ENCODE data around the gene EXOC4.

EXOC4 gene

DNA sequence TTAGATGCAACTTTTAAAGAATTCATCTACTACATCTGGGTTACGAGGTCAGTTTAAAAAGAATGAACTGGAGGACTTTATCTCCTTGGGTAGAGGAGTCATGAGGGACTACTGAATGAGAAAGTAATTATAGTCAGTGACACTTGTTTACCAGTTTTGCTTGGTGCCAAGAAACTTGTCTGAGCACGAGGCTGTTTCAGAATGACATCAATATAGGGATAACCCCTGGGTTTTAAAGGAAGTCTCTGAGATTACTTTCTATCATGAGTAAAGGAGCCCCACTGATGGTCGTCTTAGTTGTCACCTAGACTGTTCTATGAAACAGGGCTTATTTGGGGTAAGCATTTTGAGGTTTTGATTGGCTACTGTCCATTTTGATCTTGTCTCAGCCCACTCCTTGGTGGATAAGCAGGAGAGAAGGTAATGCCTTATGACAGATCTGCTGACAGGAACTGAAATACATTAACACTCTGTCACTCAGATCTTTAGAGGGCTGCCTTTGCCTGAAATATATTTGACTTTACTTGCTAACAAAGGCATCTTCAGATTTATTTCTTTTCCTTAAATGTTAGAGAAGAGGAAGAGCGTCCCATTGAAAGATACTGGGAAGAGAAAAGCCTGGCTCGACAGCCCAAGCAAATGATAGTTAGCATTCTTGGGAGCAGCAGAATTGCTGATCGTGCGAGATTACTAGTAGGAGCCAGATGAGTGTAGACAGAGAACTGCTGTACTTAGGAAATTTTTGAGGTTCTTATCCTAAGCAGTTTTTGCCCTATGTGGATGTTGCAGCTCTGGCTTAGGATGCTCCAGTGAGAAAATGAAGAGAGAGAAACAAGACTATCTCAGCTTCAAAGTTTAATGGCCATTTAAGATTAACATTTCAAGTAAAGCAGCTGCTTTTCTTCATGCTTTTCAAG, 575.1 kb downstream of the EXOC4 start:
- DNase-seq (ENCODE audit: low spot score), result no peak

DNA sequence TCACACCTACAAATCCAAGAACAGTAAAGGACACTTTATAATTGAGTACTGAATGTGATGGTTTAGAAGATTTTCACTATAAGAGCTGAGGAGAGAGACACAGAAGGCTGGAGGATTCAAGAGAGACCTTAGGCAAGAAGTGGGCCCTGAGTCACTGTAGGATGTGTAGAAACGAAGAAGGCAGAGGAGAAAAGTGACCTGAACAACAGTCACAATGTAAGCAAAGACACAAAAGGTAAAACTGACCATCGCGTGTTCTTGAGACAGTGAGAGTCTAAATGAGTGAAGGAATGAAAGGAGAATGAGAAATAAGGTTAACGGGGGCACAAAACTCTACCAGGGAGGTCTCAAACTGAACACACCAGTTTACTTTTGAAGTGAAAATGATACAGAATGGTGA, 576.0 kb downstream of the EXOC4 start:
- no peak for DNase-seq (ENCODE audit: low spot score)

DNA sequence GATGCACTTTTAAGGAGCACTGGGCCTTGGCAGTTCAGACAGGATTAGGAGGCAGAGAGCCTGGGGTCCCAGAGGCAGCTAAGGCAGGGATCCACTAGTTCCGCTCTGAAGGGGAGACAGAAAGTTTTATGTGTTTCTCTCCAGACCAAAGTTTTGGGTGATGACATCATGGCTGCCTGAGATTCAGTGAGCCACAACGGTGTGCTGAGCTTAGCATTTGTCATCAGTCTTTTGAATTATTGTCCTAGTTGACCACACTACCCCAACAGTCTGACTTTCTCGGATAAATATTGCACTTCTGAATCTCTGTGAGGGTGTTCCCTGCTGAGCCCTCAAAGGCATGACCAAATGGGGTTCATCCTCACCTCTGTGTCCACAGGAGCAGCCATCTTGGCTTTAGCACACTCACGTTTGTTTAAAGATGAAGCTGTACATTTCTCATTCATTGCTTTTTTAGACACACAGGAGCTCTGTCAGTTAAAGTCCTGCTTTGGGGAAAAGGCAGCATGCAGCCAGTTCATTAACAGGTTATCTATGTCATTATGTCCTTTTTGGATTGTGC, 576.5 kb downstream of the EXOC4 start:
- DNase-seq (ENCODE audit: low spot score), result no peak

DNA sequence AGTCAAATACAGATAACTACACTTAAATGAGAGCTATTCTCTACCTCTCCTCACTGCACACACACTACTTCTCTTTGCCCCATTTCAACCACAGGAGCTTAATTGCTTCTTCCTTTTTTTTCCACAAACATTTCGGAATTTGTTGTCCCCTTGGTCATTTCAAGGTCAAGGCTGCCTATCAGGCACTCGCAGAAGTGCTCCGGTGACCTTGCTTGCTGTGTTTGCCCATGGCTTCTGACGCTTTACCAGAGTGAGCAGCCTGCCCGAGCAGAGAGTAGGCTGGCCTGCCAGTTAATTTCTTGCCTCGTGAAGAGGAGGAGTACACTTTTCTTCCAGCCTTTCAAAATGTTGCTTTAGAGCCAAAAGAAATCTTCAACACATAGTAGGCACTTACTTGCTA, 577.2 kb downstream of the EXOC4 start:
- no peak for DNase-seq (ENCODE audit: low spot score)

DNA sequence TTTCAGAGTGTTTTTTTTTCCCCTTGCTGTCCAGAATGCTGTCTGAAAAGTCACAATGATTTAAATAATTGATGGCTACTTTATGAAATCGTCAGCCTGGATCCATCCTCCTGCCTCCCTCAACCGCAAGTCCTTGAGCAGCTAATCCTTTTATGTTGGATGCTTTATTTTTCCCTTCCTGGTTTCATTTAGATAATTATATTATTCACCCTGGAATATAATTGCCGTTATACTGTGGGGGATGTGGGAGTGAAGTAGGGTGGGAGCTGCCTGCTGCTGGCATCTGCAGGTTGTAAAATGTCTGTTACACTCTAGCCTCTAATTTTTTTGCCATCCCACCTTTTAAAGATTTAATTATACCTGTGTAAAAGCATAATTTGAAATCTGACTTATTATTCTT, 583.8 kb downstream of the EXOC4 start:
- DNase-seq (ENCODE audit: low spot score), result no peak

DNA sequence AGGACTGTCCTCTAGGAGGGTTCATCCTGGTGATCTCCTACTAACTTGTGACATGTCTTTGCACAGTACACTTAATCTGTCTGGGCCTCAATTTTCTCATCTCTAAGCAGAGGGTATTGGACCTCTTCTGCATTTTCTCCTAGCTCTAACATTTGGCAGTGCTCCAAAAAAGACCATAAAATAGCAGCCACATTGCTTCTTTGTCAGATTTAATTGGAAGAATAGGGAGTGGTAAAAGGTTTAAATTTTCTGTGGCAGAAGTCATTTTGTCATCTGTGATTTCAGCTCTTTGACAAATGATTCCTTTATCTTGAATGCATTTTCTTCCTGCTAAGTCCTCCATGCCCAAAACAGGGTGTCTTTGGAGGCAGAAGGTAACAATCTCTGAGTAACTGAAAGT, 584.3 kb downstream of the EXOC4 start:
- DNase-seq (ENCODE audit: low spot score), result no peak

DNA sequence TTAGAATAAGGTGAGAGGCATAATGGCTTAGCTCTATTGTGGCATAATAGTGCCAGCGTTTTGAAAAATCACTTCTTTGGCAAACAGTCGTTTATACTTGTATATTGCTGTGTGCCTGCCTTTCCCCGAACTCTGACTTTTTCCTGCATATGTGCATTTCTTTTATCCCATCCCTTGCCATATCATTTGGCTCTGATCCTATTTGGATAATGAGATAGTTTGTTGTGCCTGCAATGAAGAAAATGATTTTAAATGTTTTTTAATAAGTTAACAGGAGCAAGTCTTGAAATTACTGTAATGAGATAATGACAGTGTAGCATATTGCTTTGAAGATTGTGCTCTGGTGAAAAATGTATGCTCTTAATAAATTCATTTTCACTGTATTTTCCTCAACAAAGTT, 586.2 kb downstream of the EXOC4 start:
- no peak for DNase-seq (ENCODE audit: low spot score)

DNA sequence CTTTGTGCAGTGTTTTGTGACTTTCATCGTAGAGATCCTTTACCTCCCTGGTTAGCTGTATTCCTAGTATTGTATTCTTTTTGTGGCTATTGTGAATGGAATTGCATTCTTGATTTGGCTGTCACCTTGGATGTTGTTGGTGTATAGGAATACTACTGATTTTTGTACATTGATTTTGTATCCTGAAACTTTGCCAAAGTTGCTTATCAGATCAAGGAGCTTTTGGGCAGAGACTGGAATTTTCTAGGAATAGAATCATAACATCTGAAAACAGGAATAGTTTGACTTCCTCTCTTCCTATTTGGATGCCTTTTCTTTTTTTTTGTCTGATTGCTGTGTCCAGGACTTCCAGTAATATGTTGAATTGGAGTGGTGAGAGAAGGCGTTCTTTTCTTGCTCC, 590.5 kb downstream of the EXOC4 start:
- no peak for DNase-seq (ENCODE audit: low spot score)

DNA sequence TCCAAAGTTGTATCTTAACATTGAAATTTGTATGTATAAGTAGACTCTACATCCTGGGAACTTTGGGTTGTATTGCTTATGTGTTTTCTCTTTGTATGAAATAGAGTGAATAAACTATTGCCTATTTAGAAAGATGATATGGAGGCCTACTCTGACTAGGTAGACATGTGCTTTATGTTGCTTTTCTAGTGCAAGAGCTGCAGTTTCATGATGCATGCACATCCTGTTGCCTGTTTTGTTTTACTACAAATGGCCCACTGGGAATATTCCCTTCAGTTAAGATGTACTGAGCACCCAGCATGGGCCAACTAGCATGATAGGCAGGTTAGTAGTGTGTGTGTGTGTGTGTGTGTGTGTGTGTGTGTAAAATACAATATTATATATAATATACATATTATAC, 592.1 kb downstream of the EXOC4 start:
- no peak for DNase-seq (ENCODE audit: low spot score)

DNA sequence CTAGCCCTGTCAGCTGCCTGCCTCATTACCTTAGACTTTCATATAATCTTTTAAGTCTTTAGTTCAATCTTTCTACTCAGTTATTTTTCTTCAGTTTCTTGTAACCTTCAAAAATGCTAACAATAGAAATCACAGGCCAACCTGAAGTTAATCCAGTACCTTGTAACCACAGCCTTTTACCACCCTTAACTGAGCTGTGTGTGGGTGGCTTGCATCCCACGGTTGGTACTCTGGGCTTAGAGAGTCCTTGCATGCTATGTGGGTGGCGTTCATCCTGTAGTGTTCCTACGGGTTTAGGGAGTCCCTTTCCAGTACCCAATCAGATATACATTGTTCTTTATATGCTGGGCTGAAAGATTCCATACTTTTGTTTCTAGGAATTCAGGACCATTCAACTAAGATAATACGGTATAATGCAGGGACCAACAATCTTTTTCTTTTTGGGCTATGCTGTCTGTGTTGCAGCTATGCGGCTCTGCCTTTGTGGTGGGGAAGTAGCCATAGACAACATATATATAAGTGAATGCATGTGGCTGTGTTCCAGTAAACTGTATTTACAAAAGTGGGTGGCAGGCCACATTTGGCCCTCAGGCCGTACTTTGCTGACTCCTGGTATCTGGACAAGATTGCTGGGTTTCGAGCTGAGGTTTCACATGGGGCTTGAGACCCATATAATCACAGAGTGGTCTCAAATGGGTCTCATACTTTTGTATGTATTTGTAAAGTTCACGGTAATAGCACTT, 593.5 kb downstream of the EXOC4 start:
- DNase-seq (ENCODE audit: low spot score), result no peak

DNA sequence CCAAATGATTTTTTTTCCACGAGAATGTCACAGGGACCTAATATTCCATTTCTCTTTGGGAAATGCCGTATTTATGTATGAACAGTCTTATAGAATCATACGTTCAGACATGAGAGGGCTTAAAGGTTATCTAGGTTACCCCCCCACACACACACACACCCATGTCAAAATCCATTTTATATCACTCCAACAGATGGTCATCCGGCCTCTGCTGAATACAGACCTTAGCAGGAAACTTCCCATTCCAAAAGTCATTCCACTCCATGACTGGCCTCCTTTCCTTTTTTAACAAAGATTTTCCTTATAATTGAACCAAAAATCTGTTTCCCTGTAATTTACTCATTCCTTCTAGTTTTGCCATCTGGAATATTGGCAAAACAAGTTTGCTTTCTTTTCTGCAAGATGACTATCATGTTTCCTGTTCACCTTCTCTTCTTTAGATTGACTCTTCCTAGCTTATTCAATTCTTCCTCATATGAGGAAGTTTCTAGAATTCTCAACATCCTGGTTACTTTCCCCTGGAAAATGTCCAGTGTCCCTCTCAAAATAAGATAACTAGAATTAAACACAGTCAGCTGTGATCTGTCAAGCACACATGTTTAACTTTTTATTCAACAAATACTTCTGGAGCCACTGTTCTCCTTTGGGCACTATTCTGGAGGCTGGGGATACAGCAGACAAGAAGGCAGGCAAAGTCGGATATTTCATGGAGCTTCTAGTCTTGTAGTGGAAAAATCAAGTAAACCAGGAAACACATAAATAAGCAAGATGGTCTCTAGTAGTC, 597.8 kb downstream of the EXOC4 start:
- no peak for DNase-seq (ENCODE audit: low spot score)

DNA sequence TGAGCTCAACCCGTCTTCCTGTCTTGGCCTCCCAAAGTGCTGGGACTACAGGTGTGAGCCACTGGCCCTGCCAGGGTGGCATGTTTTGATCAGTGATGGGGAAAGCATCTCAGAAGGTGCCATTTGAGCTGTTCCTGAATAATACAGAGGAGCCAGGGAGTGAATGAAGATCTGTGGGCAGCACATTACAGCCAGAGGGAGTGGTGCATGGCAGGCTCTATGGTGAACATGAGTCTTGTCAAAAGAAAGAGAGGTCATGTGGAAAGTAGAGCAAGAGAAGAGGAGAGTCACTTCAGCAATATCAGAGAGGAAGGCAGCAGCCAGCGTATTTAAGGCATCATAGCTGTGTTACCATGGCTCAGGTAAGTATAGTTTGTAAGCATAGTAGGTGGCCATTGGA, 598.5 kb downstream of the EXOC4 start:
- no peak for DNase-seq (ENCODE audit: low spot score)

DNA sequence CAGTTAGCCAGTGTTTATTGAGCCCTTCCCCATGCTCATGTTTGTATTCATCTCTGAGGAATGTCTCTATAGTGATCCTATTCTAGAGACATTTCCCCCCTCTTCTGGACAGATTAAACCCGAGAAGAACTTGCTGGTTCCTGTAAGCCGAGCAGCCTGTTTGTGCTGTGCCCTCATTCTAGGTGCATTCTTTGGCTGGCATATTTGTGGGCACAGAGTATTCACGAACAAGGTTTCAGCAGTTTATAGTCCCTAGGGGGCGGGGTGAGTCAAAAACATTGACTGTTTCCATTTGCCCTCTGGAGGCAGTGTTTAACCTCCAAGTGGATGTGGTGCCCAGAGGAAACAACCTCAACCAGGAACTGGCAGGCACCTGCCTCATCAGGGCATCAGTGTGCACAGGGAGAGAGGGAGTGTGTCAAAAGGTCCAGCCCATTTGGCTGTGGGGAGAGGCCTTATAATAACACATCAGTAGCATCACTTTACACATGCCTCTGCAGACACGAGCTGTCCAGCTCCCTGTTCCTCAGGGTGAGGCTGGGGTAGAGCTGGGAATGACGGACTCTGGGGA, 600.9 kb downstream of the EXOC4 start:
- DNase-seq (ENCODE audit: low spot score), result peak; percentile 9

DNA sequence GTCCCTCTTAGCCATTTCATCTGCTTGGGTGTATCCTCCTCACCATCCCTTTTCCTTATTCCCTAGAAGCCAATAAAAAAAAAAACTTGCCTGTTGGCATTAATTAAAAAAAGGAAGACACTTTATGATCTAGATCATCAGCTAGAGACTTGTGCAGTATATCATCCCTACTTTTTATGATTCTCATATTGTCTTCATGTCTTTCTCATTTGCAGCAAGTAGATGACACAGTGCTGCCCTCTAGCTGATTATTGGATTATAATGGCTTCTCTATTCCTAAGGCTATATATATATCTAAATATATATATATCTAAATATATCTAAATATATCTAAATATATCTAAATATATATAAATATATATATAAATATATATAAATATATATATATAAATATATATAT, 601.9 kb downstream of the EXOC4 start:
- DNase-seq (ENCODE audit: low spot score), result peak; percentile 67

DNA sequence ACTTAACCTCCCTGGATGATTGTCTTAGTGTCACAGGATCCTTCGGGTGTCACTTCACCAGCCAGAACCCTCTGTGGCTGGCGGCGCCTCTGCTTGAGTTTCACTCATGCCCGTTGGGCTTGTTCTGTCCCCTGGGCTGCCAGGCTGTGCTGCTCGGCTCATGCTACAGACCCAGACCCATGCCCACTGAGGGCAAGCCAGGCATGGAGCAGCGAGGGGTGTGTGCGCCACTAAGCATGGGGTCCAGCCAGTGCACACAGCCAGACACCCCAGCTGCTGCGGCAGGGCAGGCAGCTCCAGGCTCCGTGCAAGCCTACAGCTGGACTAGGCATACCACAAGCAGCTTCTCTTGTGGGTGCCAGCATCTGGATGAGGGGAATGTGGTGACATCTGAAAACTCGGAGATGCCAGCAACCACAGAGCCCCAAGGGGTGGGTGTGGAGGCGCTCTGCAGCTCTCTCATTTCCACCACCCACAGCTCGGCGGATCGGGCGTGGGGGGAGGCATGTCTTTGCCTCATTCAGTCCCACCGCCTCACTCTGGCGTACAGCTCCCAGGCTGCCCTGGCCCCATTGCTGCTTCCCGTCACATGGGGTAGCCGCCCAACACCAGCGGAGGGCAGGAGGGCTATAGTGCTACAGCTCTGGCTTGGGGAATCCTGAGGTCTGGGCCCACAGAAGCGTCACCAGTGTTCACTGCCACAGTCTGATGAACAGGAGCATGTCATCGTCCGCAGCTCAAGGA, 604.7 kb downstream of the EXOC4 start:
- DNase-seq (ENCODE audit: low spot score), result no peak

DNA sequence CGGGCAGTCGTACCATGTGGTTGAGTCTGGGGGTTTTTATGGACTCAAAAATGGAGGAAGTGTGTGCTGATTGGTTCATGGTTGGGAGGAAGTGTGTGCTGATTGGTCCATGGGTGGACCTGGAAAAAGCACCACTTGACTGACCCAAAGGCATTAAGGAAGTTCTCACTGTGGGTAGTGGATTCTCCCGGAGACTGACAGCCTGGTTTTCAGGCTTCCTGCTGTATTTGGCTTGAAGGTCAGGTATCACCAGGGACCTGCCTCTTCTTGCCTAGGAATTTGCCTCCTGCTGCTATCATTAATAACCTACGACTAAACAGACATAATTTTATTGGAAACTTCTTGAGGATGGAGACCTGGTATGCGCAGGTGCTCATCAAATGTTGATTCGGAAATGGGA, 605.4 kb downstream of the EXOC4 start:
- DNase-seq (ENCODE audit: low spot score), result no peak

DNA sequence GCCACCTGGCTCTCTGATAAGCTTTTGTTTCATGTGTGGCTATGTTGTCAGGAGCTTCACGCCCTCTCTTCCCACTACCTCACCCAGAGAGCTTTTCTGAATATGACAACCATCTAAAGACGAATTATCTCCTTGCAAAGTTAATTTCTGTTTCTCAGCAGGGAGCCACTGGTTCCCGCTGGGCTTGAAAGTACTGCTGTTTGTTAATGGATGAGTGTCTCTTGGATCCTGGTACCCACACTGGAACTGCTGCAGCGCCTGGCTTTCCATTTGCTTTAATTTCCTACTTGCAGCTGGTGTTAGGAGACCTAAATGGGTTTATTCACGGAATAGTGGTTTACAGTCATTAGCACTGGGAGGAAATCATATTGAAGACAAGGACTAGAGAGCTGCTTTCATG, 606.4 kb downstream of the EXOC4 start:
- peak; percentile 60 for DNase-seq (ENCODE audit: low spot score)

DNA sequence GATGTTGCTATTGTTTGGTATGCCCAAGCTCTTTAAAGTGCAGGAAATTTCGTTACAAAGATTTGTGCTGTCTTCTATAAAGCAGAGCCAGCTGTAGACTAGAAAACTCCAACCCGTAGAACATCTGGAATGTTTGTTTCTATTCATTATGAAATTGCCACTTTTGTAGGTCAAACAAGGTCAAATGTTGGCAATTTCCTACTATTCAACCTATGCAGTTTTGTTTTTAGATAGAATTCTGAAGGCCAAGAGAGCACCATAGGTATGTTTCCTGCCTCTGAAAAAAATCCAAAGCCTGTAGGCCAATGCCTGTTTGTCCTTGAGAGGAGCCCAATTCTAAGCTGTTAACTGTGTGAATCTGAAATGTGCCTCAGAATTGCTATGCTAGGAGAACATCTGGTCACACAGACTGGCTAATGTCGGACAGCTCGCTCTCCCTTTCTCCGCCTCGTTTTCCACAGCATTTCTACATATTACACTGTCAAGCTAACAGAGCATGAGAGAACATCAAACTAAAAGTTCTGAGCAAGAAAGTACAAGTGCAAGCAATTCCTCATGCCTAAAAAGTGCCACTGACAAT, 607.1 kb downstream of the EXOC4 start:
- peak; percentile 12 for DNase-seq (ENCODE audit: low spot score)

DNA sequence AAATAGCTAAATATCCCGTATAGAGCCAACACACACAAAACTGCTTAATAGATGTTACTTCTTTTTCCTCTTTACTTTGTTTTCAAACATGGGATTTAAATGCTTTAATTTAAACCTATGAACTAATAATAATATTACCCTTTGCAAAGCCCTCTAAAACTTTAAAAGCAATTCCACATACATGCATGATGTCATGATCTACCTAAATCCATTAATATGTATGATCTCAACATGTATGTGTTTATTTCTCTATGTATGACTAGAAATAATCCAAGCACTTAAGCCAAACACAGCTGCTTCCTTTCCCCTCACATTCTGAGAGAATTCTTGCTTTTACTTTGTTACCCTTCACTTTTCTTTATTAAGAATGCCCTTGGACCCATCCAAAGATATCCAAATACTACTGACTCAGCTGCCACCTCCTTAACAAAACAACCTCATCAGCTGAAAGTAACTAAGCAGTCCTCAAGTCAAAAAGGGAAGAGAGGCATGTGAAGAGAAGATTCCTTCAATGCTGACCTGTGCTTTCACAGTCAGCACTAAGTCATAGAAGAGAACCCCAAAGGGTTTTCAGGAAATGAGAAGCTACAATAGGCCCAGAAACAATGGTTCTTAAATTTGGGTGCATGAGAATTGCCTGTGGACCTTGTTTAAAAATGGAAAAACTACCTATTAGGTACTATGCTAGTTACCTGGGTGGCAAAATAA, 607.9 kb downstream of the EXOC4 start:
- no peak for DNase-seq (ENCODE audit: low spot score)

DNA sequence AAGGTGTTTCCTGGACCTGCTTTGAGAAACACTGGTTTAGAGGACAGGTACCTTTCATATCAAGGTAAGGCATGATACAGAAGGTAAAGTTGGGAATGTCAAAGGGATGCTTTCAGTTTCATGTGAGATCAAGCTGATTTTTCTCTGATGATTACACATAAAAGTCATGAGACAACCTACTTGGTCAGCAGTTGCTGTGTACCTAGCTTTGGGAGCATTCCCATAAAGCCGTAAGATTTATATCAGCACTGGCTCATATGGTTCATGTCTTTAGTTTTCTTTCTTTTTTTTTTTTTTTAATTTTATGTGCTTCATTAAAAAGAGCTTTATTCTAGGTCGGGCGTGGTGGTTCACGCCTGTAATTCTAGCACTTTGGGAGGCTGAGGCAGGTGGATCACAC, 609.0 kb downstream of the EXOC4 start:
- DNase-seq (ENCODE audit: low spot score), result no peak

Data from pons (tissue), 1 donor.